DND-41 (cell line): ENCODE data around the gene SGCE.

ENCODE experiments used
- ATAC-seq: fragments of 200-7000 bp; cut with Tn5 transposase; 3 replicates; pipeline ENCODE4 v1.9.1; 2021; ENCODE audit warnings: low read depth; ENCODE audit not compliant: insufficient read depth
- DNase-seq: peaks from one replicate; pipeline ENCODE4 v3.0.0-alpha.2; 2020
- H2AFZ ChIP-seq: 2 replicates; pipeline ENCODE4 v1.6.0; 2012; ENCODE audit warnings: low read depth, low read length
- H3K27ac ChIP-seq: 2 replicates; pipeline ENCODE4 v1.5.1; 2012; ENCODE audit warnings: low read length, inconsistent platforms
- H3K27me3 ChIP-seq: fragments of 200-600 bp; sonication (generic); 2 replicates; pipeline ENCODE4 v1.6.0; 2012; ENCODE audit warnings: low read length, mild to moderate bottlenecking, inconsistent platforms; ENCODE audit not compliant: insufficient read depth, poor library complexity
- H3K36me3 ChIP-seq: 2 replicates; pipeline ENCODE4 v1.5.1; 2012; ENCODE audit warnings: low read length, inconsistent platforms; ENCODE audit not compliant: insufficient read depth
- H3K4me1 ChIP-seq: 2 replicates; pipeline ENCODE4 v1.5.1; 2012; ENCODE audit warnings: mild to moderate bottlenecking, low read length; ENCODE audit not compliant: insufficient read depth
- H3K4me2 ChIP-seq: 2 replicates; pipeline ENCODE4 v1.6.0; 2012; ENCODE audit warnings: mild to moderate bottlenecking, moderate library complexity, low read length, inconsistent platforms; ENCODE audit not compliant: insufficient read depth
- H3K4me3 ChIP-seq, 2 experiments: fragments of 200-600 bp in 1 of 2; shearing (Covaris generic) in 1 of 2; 2 replicates each; pipeline ENCODE4 v1.5.1; 2012 to 2016; ENCODE audit warnings: inconsistent platforms in 2 of 2, low read length in 2 of 2, mild to moderate bottlenecking in 2 of 2, low read depth in 1 of 2, moderate library complexity in 1 of 2
- H3K79me2 ChIP-seq: 2 replicates; pipeline ENCODE4 v1.6.0; 2012; ENCODE audit warnings: low read length, inconsistent platforms; ENCODE audit not compliant: insufficient read depth
- H3K9ac ChIP-seq: 2 replicates; pipeline ENCODE4 v1.6.0; 2012; ENCODE audit warnings: low read depth, mild to moderate bottlenecking, inconsistent platforms, low read length, moderate library complexity
- H3K9me3 ChIP-seq: 2 replicates; pipeline ENCODE4 v1.5.1; 2012; ENCODE audit warnings: low read length, moderate library complexity, mild to moderate bottlenecking, inconsistent platforms; ENCODE audit not compliant: insufficient read depth, severe bottlenecking
- H4K20me1 ChIP-seq: 2 replicates; pipeline ENCODE4 v1.6.0; 2012; ENCODE audit warnings: low read length; ENCODE audit not compliant: insufficient read depth
- EZH2 ChIP-seq: IDR thresholded peaks from 3 replicates; pipeline ENCODE4 v1.6.1; 2012; ENCODE audit warnings: borderline replicate concordance, low read depth, mild to moderate bottlenecking, moderate library complexity, low read length, inconsistent platforms; ENCODE audit not compliant: severe bottlenecking
- TF ChIP-seq, protein P1 (sequence below): IDR thresholded peaks from 2 replicates; pipeline ENCODE4 v1.5.1; 2012; ENCODE audit warnings: borderline replicate concordance, low read length, moderate library complexity, mild to moderate bottlenecking; ENCODE audit not compliant: poor library complexity, severe bottlenecking; ENCODE audit errors: extremely low read depth

Gene SGCE

DNA sequence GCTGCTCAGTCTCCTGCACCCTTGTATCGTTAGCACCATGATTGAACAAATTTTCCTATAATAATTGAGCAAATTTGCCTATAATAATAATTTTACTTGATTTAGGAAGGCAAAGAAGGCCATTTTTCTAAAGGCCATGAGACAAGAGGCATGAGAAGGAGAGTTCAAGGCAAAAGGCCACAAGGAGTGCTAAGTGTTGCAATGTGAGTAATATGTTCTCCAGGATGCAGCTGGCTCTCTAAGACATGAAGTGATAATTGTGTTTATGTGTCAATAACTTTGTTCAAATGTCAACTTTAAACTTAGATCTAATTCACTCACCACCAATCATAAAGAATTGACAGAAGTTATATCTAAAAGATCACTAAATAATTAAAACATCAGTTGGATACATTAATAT lies 53.8 kb downstream of the SGCE start:
- Histone ChIP-seq H3K4me2 (no peak overlapping the region), H3K36me3 (no peaks in the 10 kb centered on the region), H3K9ac (no peak overlapping the region), H3K27ac (no peak overlapping the region), H3K79me2 (no peaks in the 10 kb centered on the region), H3K9me3 (no peaks in the 10 kb centered on the region), H3K4me3 (no peak overlapping the region), H2AFZ (no peak overlapping the region), H4K20me1 (no peaks in the 10 kb centered on the region), H3K4me1 (no peaks in the 10 kb centered on the region), H3K27me3 (no peaks in the 10 kb centered on the region)
- ATAC-seq (no peak), DNase-seq (no peak)
- no peak for TF ChIP-seq EZH2
- TF ChIP-seq, protein P1, sequence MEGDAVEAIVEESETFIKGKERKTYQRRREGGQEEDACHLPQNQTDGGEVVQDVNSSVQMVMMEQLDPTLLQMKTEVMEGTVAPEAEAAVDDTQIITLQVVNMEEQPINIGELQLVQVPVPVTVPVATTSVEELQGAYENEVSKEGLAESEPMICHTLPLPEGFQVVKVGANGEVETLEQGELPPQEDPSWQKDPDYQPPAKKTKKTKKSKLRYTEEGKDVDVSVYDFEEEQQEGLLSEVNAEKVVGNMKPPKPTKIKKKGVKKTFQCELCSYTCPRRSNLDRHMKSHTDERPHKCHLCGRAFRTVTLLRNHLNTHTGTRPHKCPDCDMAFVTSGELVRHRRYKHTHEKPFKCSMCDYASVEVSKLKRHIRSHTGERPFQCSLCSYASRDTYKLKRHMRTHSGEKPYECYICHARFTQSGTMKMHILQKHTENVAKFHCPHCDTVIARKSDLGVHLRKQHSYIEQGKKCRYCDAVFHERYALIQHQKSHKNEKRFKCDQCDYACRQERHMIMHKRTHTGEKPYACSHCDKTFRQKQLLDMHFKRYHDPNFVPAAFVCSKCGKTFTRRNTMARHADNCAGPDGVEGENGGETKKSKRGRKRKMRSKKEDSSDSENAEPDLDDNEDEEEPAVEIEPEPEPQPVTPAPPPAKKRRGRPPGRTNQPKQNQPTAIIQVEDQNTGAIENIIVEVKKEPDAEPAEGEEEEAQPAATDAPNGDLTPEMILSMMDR: no peak

DNA sequence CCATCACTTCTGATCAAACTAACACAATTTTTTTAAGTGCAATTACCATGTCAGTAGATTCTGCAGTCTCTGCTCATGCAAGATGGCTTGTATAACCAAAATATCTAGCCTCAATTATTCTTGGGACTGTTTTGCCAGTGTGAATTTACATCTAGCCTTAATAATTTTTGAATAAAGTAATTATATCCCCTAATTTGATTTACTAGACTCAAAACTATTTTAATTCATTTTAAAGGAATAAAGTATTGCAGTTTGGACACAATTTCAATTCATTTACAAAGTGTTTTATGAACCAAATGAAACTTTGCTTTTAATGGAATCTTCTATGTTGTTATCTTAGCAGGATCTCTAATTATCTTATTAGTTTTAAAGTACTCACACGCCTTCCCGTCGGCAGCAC lies 55.7 kb downstream of the SGCE start:
- Histone ChIP-seq H4K20me1 (no peaks in the 10 kb centered on the region), H2AFZ (no peak overlapping the region), H3K9me3 (no peaks in the 10 kb centered on the region), H3K9ac (no peak overlapping the region), H3K79me2 (no peaks in the 10 kb centered on the region), H3K4me1 (no peaks in the 10 kb centered on the region), H3K36me3 (no peaks in the 10 kb centered on the region), H3K4me3 (no peak overlapping the region), H3K4me2 (no peak overlapping the region), H3K27ac (no peak overlapping the region), H3K27me3 (no peaks in the 10 kb centered on the region)
- TF ChIP-seq, protein P1: no peak
- TF ChIP-seq EZH2: no peak
- ATAC-seq (no peak), DNase-seq (no peak)

DNA sequence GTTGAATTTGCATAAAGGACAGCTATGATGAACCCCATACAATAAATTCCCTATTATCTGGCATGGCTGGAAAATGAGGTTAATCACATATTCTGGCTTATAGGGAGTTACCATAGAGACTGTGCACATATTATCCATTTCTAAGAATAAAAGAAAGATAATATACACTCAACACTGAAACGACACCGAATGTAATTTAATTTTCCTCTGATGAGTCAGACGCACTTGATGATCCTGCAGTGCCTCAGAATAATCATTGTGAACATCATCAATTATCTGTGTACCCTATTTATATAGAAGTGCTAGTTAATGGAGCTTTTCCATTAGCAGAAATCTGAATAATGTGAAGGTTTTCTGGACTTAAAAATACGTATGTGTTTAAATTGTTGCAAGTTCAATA lies 60.2 kb downstream of the SGCE start:
- no peak overlapping the region for H3K4me3 ChIP-seq
- TF ChIP-seq, protein P1: no peak
- TF ChIP-seq EZH2: no peak
- no peak overlapping the region for H3K4me2 ChIP-seq
- ATAC-seq (no peak), DNase-seq (no peak)
- H3K36me3 ChIP-seq: no peaks in the 10 kb centered on the region
- no peak overlapping the region for H3K27ac ChIP-seq
- no peak overlapping the region for H3K9ac ChIP-seq
- no peaks in the 10 kb centered on the region for H3K9me3 ChIP-seq
- H2AFZ ChIP-seq: no peak overlapping the region
- H3K4me1 ChIP-seq: no peaks in the 10 kb centered on the region
- no peaks in the 10 kb centered on the region for H4K20me1 ChIP-seq
- H3K79me2 ChIP-seq: no peaks in the 10 kb centered on the region
- no peaks in the 10 kb centered on the region for H3K27me3 ChIP-seq

DNA sequence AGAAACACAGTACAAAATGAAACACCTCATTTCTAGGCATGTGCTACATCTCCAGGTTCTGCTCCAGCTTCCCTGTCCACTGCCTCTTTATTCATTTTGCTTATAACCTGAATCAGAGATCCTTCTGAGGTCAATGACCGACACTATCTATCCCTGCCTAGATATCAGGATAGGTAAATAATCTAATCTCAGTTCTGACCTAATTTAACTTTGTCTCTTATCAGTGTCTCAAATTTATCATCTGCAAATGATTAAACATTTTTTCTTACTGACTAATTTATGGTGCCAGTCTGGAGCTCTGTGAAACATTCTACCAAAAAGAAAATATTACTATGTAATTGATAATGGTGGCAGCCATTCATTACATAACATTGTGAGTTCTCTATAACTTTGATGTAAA lies 61.1 kb downstream of the SGCE start:
- H3K4me3 ChIP-seq: no peak overlapping the region
- H3K4me2 ChIP-seq: no peak overlapping the region
- no peaks in the 10 kb centered on the region for H3K36me3 ChIP-seq
- H3K27ac ChIP-seq: no peak overlapping the region
- no peak overlapping the region for H2AFZ ChIP-seq
- no peaks in the 10 kb centered on the region for H3K4me1 ChIP-seq
- no peaks in the 10 kb centered on the region for H4K20me1 ChIP-seq
- H3K79me2 ChIP-seq: no peaks in the 10 kb centered on the region
- H3K9me3 ChIP-seq: no peaks in the 10 kb centered on the region
- ATAC-seq: no peak
- no peak for DNase-seq
- no peaks in the 10 kb centered on the region for H3K27me3 ChIP-seq
- no peak overlapping the region for H3K9ac ChIP-seq
- TF ChIP-seq EZH2: no peak
- TF ChIP-seq, protein P1: no peak
